Trophoblast cell (in vitro differentiated cells and primary cell): Measurements from ENCODE around the gene NLRC3.

Experiments
- DNase-seq, 2 donors: peaks; one replicate each; pipeline ENCODE4 v3.0.0-alpha.2; 2016
- H2AFZ ChIP-seq: 2 replicates; pipeline ENCODE4 v1.6.1; 2013; ENCODE audit warnings: low read length, moderate library complexity, mild to moderate bottlenecking; ENCODE audit not compliant: insufficient read depth, poor library complexity
- H2AK5ac ChIP-seq: 2 replicates; pipeline ENCODE4 v1.6.1; 2013; ENCODE audit warnings: mild to moderate bottlenecking, low read length
- H2BK120ac ChIP-seq: 2 replicates; pipeline ENCODE4 v1.6.1; 2013; ENCODE audit warnings: low read length, mild to moderate bottlenecking, moderate library complexity; ENCODE audit not compliant: insufficient read depth, poor library complexity
- H2BK12ac ChIP-seq: 2 replicates; pipeline ENCODE4 v1.6.1; 2013; ENCODE audit warnings: mild to moderate bottlenecking, low read length, moderate library complexity
- H2BK5ac ChIP-seq: 2 replicates; pipeline ENCODE4 v1.6.1; 2013; ENCODE audit warnings: low read length, low read depth, moderate library complexity, mild to moderate bottlenecking; ENCODE audit not compliant: poor library complexity
- H3K14ac ChIP-seq: 2 replicates; pipeline ENCODE4 v1.6.1; 2013; ENCODE audit warnings: mild to moderate bottlenecking, low read length
- H3K18ac ChIP-seq: 2 replicates; pipeline ENCODE4 v1.6.1; 2013; ENCODE audit warnings: mild to moderate bottlenecking, low read length
- H3K23ac ChIP-seq: 2 replicates; pipeline ENCODE4 v1.6.1; 2013; ENCODE audit warnings: low read length
- H3K27ac ChIP-seq: 2 replicates; pipeline ENCODE4 v1.5.1; 2013; ENCODE audit warnings: low read depth, mild to moderate bottlenecking, inconsistent platforms, low read length, moderate library complexity
- H3K27me3 ChIP-seq: 2 replicates; pipeline ENCODE4 v1.6.1; 2013; ENCODE audit warnings: inconsistent platforms, mild to moderate bottlenecking, low read length, moderate library complexity; ENCODE audit not compliant: insufficient read depth
- H3K36me3 ChIP-seq, 2 experiments: 1 replicate in 1 of 2; 2 replicates in 1 of 2; pipeline ENCODE4 v1.6.1; 2013; ENCODE audit warnings: low read length in 2 of 2, mild to moderate bottlenecking in 2 of 2, moderate library complexity in 1 of 2; ENCODE audit not compliant: insufficient read depth in 2 of 2, control insufficient read depth in 1 of 2
- H3K4ac ChIP-seq: 2 replicates; pipeline ENCODE4 v1.6.1; 2013; ENCODE audit warnings: low read depth, mild to moderate bottlenecking, low read length, moderate library complexity
- H3K4me1 ChIP-seq, 2 experiments: 1 replicate in 1 of 2; 2 replicates in 1 of 2; pipeline ENCODE4 v1.6.1; 2013; ENCODE audit warnings: low read length in 2 of 2, mild to moderate bottlenecking in 2 of 2, moderate library complexity in 1 of 2; ENCODE audit not compliant: insufficient read depth in 2 of 2, control insufficient read depth in 1 of 2
- H3K4me2 ChIP-seq: 2 replicates; pipeline ENCODE4 v1.6.1; 2013; ENCODE audit warnings: inconsistent platforms, mild to moderate bottlenecking, low read length, moderate library complexity
- H3K4me3 ChIP-seq: 2 replicates; pipeline ENCODE4 v1.5.1; 2013; ENCODE audit warnings: mild to moderate bottlenecking, low read depth, low read length, inconsistent platforms
- H3K79me1 ChIP-seq: one replicate; pipeline ENCODE4 v1.6.1; 2013; ENCODE audit warnings: low read length
- H3K79me2 ChIP-seq: 2 replicates; pipeline ENCODE4 v1.6.1; 2013; ENCODE audit warnings: low read length, mild to moderate bottlenecking; ENCODE audit not compliant: control insufficient read depth, insufficient read depth, poor library complexity
- H3K9ac ChIP-seq: 2 replicates; pipeline ENCODE4 v1.6.1; 2013; ENCODE audit warnings: mild to moderate bottlenecking, low read length
- H3K9me3 ChIP-seq: 2 replicates; pipeline ENCODE4 v1.6.1; 2013; ENCODE audit warnings: low read depth, mild to moderate bottlenecking, control low read depth, inconsistent platforms, low read length; ENCODE audit not compliant: insufficient read depth
- H4K12ac ChIP-seq: 2 replicates; pipeline ENCODE4 v1.6.1; 2013; ENCODE audit warnings: low read depth, mild to moderate bottlenecking, low read length, moderate library complexity
- H4K8ac ChIP-seq: 2 replicates; pipeline ENCODE4 v1.6.1; 2013; ENCODE audit warnings: low read depth, mild to moderate bottlenecking, low read length, moderate library complexity
- H4K91ac ChIP-seq: one replicate; pipeline ENCODE4 v1.6.1; 2013; ENCODE audit warnings: low read depth, mild to moderate bottlenecking, low read length, moderate library complexity
- WGBS: extraction: QIAGEN DNeasy Blood & Tissue Kit; methylation state at CpG from one replicate; pipeline ENCODE4 v1.1.7; 2013; ENCODE audit warnings: missing lambda C conversion rate; ENCODE audit not compliant: insufficient read length, insufficient coverage; ENCODE audit errors: extremely low coverage; 5-methylcytosine and 5-hydroxymethylcytosine counted together

NLRC3 gene

DNA sequence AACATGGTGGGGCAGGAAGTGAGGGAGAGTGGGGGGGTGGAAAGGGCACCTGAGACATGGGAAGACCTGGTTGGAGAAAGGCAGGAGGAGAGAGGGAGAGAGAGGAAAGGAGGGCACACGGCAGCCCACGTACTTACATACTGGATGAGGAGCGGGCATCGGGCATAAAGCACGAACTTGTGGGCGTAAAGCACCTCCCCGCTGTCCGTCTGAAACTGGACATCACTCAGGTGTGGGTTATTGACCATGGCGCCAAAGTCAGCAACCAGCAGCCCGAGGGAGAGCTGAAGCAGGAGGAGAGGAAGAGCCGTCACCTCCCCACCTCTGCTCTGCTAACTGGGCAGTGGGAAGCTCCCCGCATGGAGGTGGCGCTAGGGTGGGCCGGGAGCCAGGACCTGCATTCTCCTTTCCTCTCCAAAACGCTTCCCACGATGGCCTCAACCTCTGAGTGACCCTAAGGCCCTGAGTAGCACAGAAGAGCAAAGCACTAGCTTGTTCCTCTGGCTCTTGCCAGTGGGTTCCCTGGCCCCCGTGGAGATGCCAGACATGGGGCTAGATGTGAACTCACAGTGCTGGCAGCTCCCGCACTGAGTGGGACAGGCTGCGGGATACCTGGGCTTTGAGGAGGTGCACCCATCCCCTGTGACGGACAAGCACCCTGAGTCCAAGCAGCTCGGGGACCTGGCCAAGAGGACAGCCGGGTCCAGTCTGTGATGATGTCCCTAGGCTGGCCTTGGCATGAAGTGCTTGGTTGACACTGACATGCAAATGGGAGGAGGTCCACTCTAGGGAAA is 17.3 kb upstream of the NLRC3 start:
- no peak overlapping the region for H3K18ac ChIP-seq
- H3K27me3 ChIP-seq = no peaks in the 10 kb centered on the region
- DNase-seq = no peak
- peaks cover 41 to 50% of the 10 kb centered on the region in 2 experiments for H3K36me3 ChIP-seq
- peaks cover 2% of the 10 kb centered on the region in 2 experiments for H3K4me1 ChIP-seq
- no peak overlapping the region for H3K4me3 ChIP-seq
- H3K9me3 ChIP-seq = peaks cover 8% of the 10 kb centered on the region
- no peak overlapping the region for H2AFZ ChIP-seq
- H2BK5ac ChIP-seq = no peak overlapping the region
- H3K4me2 ChIP-seq = no peak overlapping the region
- H4K91ac ChIP-seq = no peak overlapping the region
- H2BK12ac ChIP-seq = no peak overlapping the region
- H3K4ac ChIP-seq = no peak overlapping the region
- WGBS = no CpG with 5 or more reads among the region's 22 CpGs
- no peak overlapping the region for H3K14ac ChIP-seq
- H2BK120ac ChIP-seq = no peak overlapping the region
- no peak overlapping the region for H3K9ac ChIP-seq
- no peak overlapping the region for H3K27ac ChIP-seq
- no peak overlapping the region for H2AK5ac ChIP-seq
- H3K23ac ChIP-seq = no peak overlapping the region
- H4K8ac ChIP-seq = no peak overlapping the region
- no peaks in the 10 kb centered on the region for H3K79me1 ChIP-seq
- H4K12ac ChIP-seq = no peak overlapping the region
- no peaks in the 10 kb centered on the region for H3K79me2 ChIP-seq

DNA sequence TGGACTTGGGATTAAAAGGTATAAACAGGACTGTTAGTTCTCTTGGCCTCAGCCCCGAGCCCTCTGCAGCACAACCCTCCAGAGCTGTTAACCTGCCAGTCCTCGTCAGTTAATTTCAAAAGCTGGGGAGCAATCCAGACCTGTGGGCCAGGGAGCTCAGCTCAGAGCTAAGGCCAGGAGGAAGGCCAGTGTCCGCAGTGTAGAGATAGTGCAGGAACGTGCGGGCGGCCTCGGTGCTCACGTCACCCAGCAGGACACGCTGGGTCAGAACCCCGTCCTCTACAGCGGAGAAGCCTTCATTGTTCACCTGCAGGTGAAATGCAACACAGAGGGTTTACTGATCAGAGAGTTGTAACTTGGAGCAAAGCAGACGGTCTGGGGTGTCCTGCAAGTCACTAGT is 15.4 kb upstream of the NLRC3 start:
- no peaks in the 10 kb centered on the region for H3K79me2 ChIP-seq
- H4K12ac ChIP-seq = no peak overlapping the region
- H3K27me3 ChIP-seq = no peaks in the 10 kb centered on the region
- no peak overlapping the region for H2BK5ac ChIP-seq
- no CpG with 5 or more reads among the region's 12 CpGs for WGBS
- DNase-seq = no peak
- no peak overlapping the region for H2BK12ac ChIP-seq
- H3K27ac ChIP-seq = no peak overlapping the region
- H3K4me1 ChIP-seq = peaks cover 2% of the 10 kb centered on the region in 2 experiments
- H2AK5ac ChIP-seq = no peak overlapping the region
- no peak overlapping the region for H2BK120ac ChIP-seq
- H3K18ac ChIP-seq = no peak overlapping the region
- no peak overlapping the region for H2AFZ ChIP-seq
- H4K8ac ChIP-seq = no peak overlapping the region
- H3K79me1 ChIP-seq = no peaks in the 10 kb centered on the region
- peaks cover 37 to 41% of the 10 kb centered on the region in 2 experiments for H3K36me3 ChIP-seq
- H4K91ac ChIP-seq = no peak overlapping the region
- H3K14ac ChIP-seq = no peak overlapping the region
- no peak overlapping the region for H3K4me2 ChIP-seq
- H3K4ac ChIP-seq = no peak overlapping the region
- H3K23ac ChIP-seq = no peak overlapping the region
- H3K9ac ChIP-seq = no peak overlapping the region
- H3K9me3 ChIP-seq = peaks cover 4% of the 10 kb centered on the region
- no peak overlapping the region for H3K4me3 ChIP-seq

DNA sequence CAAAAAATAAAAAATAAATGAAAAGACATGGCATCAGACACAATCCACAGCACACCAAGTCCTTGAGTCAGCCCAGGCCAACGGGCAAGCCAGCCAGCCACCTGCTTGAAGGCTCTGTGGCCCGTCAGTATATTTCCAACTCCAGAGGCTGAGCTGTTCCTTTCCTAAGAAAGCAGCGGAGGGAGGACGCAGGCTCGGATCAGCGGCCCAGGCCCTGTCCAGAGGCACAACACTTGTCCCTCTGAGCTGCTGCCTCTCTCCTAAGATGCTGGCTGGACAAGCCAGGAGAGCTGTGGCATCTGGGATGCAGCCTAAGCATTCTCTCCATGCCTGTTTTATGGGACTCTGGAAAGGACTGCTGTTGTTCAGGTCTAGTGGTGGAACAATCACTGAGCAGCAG is 14.8 kb upstream of the NLRC3 start:
- no peak overlapping the region for H2BK12ac ChIP-seq

DNA sequence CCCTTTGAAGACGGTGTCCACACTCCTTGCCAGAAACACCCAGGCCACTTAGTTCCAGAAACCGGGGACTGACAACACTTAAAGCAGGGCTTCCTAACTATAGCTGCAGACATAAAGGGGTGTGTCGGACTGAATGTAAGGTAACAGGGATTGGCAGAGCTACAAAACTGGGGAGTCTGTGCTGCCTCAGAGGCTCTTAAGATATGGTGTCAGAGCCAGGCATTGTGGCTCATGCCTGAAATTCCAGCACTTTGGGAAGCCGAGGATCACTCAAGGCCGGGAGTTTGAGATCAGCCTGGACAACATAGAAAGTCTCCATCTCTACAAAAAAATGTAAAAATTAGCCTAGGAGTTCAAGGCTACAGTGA is 14.2 kb upstream of the NLRC3 start:
- no CpG with 5 or more reads among the region's 5 CpGs for WGBS
- Histone ChIP-seq H3K79me2 (no peaks in the 10 kb centered on the region), H2AK5ac (no peak overlapping the region), H3K14ac (no peak overlapping the region), H2AFZ (no peak overlapping the region), H4K91ac (no peak overlapping the region), H2BK5ac (no peak overlapping the region), H3K23ac (no peak overlapping the region), H2BK12ac (no peak overlapping the region), H3K79me1 (no peaks in the 10 kb centered on the region), H2BK120ac (no peak overlapping the region), H3K36me3 (peaks cover 32 to 36% of the 10 kb centered on the region in 2 experiments), H3K27ac (no peak overlapping the region), H3K27me3 (no peaks in the 10 kb centered on the region), H3K18ac (no peak overlapping the region), H3K9ac (no peak overlapping the region), H4K12ac (no peak overlapping the region), H3K4me1 (peaks cover 2% of the 10 kb centered on the region in 2 experiments), H3K4me3 (no peak overlapping the region), H4K8ac (no peak overlapping the region), H3K9me3 (peaks cover 4% of the 10 kb centered on the region), H3K4ac (no peak overlapping the region), H3K4me2 (no peak overlapping the region)
- DNase-seq = no peak

More for the DNA sequence above, 14.8 kb upstream of the NLRC3 start:
- H3K27me3 ChIP-seq = no peaks in the 10 kb centered on the region
- no peak overlapping the region for H3K18ac ChIP-seq
- peaks cover 33 to 37% of the 10 kb centered on the region in 2 experiments for H3K36me3 ChIP-seq
- DNase-seq = no peak
- no peak overlapping the region for H2BK5ac ChIP-seq
- no peak overlapping the region for H4K8ac ChIP-seq
- H4K91ac ChIP-seq = no peak overlapping the region
- no peak overlapping the region for H3K4me3 ChIP-seq
- H3K79me2 ChIP-seq = no peaks in the 10 kb centered on the region
- H3K27ac ChIP-seq = no peak overlapping the region
- H3K4me1 ChIP-seq = peaks cover 2% of the 10 kb centered on the region in 2 experiments
- H2AFZ ChIP-seq = no peak overlapping the region
- H3K9me3 ChIP-seq = peaks cover 4% of the 10 kb centered on the region
- no peak overlapping the region for H3K14ac ChIP-seq
- no peak overlapping the region for H3K4me2 ChIP-seq
- no peak overlapping the region for H3K4ac ChIP-seq
- H4K12ac ChIP-seq = no peak overlapping the region
- WGBS = no CpG with 5 or more reads among the region's 6 CpGs
- no peak overlapping the region for H2BK120ac ChIP-seq
- H3K23ac ChIP-seq = no peak overlapping the region
- H2AK5ac ChIP-seq = no peak overlapping the region
- no peak overlapping the region for H3K9ac ChIP-seq
- H3K79me1 ChIP-seq = no peaks in the 10 kb centered on the region
